Neutrophil (primary cell): Measurements from ENCODE around the gene CD55.

ENCODE experiments used
- H3K27ac ChIP-seq: fragments of 200-600 bp; sonication (generic); 2 replicates; pipeline ENCODE4 v1.5.1; 2016; ENCODE audit warnings: mild to moderate bottlenecking, moderate library complexity
- H3K27me3 ChIP-seq: fragments of 200-600 bp; sonication (generic); 2 replicates; pipeline ENCODE4 v1.6.0; 2016; ENCODE audit warnings: mild to moderate bottlenecking
- H3K36me3 ChIP-seq: fragments of 200-600 bp; sonication (generic); 2 replicates; pipeline ENCODE4 v1.5.1; 2017
- H3K4me1 ChIP-seq, 2 experiments: fragments of 200-600 bp in 1 of 2; sonication (generic) in 1 of 2; 1 replicate in 1 of 2; 2 replicates in 1 of 2; pipeline versions ENCODE4 v1.5.1 to v1.6.1; 2013 to 2016; ENCODE audit warnings: low read depth in 1 of 2, low read length in 1 of 2, mild to moderate bottlenecking in 1 of 2, moderate library complexity in 1 of 2; ENCODE audit not compliant: control insufficient read depth in 1 of 2, insufficient read depth in 1 of 2
- H3K4me3 ChIP-seq, 2 experiments: fragments of 200-600 bp in 1 of 2; sonication (generic) in 1 of 2; 1 replicate in 1 of 2; 2 replicates in 1 of 2; pipeline ENCODE4 v1.5.1; 2013 to 2016; ENCODE audit warnings: low read depth in 1 of 2, low read length in 1 of 2, mild to moderate bottlenecking in 1 of 2, moderate library complexity in 1 of 2
- H3K9me3 ChIP-seq: fragments of 200-600 bp; sonication (generic); 2 replicates; pipeline ENCODE4 v1.5.1; 2016
- CTCF ChIP-seq: fragments of 200-600 bp; sonication (generic); IDR thresholded peaks from 2 replicates; pipeline ENCODE4 v1.5.1; 2016; ENCODE audit warnings: antibody characterized with exemption

Gene CD55

GRCh38 chr1:207298636-207299398, 22.7 kb upstream of the CD55 start:
- TF ChIP-seq CTCF = no peak
- Histone ChIP-seq H3K4me3 (no peak overlapping the region), H3K27ac (no peak overlapping the region)

GRCh38 chr1:207300970-207301369, 20.5 kb upstream of the CD55 start:
- Histone ChIP-seq H3K9me3 (no peaks in the 10 kb centered on the region), H3K4me1 (no peaks in the 10 kb centered on the region), H3K4me3 (no peak overlapping the region), H3K27me3 (no peaks in the 10 kb centered on the region), H3K27ac (no peak overlapping the region), H3K36me3 (no peaks in the 10 kb centered on the region)
- TF ChIP-seq CTCF = no peak

More at GRCh38 chr1:207298636-207299398, 22.7 kb upstream of the CD55 start:
- Histone ChIP-seq H3K36me3 (no peaks in the 10 kb centered on the region), H3K27me3 (no peaks in the 10 kb centered on the region), H3K4me1 (no peaks in the 10 kb centered on the region), H3K9me3 (no peaks in the 10 kb centered on the region)

GRCh38 chr1:207302618-207303393, 18.7 kb upstream of the CD55 start:
- TF ChIP-seq CTCF = no peak
- no peak overlapping the region for H3K4me3 ChIP-seq

GRCh38 chr1:207304710-207305488, 16.6 kb upstream of the CD55 start:
- Histone ChIP-seq H3K4me3 (no peak overlapping the region), H3K9me3 (no peaks in the 10 kb centered on the region), H3K4me1 (peaks cover 20 to 21% of the 10 kb centered on the region in 2 experiments), H3K27me3 (no peaks in the 10 kb centered on the region), H3K27ac (no peak overlapping the region), H3K36me3 (no peaks in the 10 kb centered on the region)
- TF ChIP-seq CTCF = no peak

More at GRCh38 chr1:207302618-207303393, 18.7 kb upstream of the CD55 start:
- Histone ChIP-seq H3K27me3 (no peaks in the 10 kb centered on the region), H3K4me1 (peaks cover 0 to under 1% of the 10 kb centered on the region in 2 experiments), H3K9me3 (no peaks in the 10 kb centered on the region), H3K27ac (no peak overlapping the region), H3K36me3 (no peaks in the 10 kb centered on the region)

GRCh38 chr1:207305489-207305873, 16.0 kb upstream of the CD55 start:
- Histone ChIP-seq H3K4me3 (no peak overlapping the region), H3K27me3 (no peaks in the 10 kb centered on the region), H3K4me1 (peaks cover 25 to 27% of the 10 kb centered on the region in 2 experiments), H3K36me3 (no peaks in the 10 kb centered on the region), H3K9me3 (no peaks in the 10 kb centered on the region), H3K27ac (no peak overlapping the region)
- no peak for TF ChIP-seq CTCF
